Gastrocnemius medialis (tissue), 4 donors: ENCODE measurements around the gene RTL1.

ENCODE experiments used
- POLR2A ChIP-seq, 2 donors: fragments of 450-650 bp; IDR thresholded peaks; one replicate each; pipeline ENCODE4 v1.6.1; 2017; ENCODE audit warnings: antibody characterized with exemption in 2 of 2, mild to moderate bottlenecking in 2 of 2, moderate library complexity in 2 of 2
- TF ChIP-seq, protein P1 (sequence below), 5 experiments: fragments of 450-650 bp in 3 of 5; fragments of 200-600 bp in 2 of 5; sonication (generic) in 2 of 5; IDR thresholded peaks in 4 of 5; conservative IDR thresholded peaks in 1 of 5; 1 replicate in 4 of 5; 2 replicates in 1 of 5; pipeline ENCODE4 v1.5.1; 2016 to 2019; ENCODE audit warnings: antibody characterized with exemption in 5 of 5, mild to moderate bottlenecking in 3 of 5, moderate library complexity in 3 of 5

GRCh38 chr14:100862793-100863192 lies 40.7 kb downstream of the RTL1 start:
- TF ChIP-seq, protein P1, sequence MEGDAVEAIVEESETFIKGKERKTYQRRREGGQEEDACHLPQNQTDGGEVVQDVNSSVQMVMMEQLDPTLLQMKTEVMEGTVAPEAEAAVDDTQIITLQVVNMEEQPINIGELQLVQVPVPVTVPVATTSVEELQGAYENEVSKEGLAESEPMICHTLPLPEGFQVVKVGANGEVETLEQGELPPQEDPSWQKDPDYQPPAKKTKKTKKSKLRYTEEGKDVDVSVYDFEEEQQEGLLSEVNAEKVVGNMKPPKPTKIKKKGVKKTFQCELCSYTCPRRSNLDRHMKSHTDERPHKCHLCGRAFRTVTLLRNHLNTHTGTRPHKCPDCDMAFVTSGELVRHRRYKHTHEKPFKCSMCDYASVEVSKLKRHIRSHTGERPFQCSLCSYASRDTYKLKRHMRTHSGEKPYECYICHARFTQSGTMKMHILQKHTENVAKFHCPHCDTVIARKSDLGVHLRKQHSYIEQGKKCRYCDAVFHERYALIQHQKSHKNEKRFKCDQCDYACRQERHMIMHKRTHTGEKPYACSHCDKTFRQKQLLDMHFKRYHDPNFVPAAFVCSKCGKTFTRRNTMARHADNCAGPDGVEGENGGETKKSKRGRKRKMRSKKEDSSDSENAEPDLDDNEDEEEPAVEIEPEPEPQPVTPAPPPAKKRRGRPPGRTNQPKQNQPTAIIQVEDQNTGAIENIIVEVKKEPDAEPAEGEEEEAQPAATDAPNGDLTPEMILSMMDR (IDR thresholded peaks at IDR 0.05 in 4 of 5, conservative IDR thresholded peaks at IDR 0.05 in 1 of 5) = no peak
- TF ChIP-seq POLR2A (IDR thresholded peaks at IDR 0.05) = no peak
